H9 (cell line): Measurements from ENCODE around the gene TMEM54. TPM values are rescaled to one million over a fixed set of nuclear protein-coding genes. Genes with fewer than 3 reads are reported as not detected.

ENCODE experiments used
- DNase-seq: peaks from one replicate; pipeline ENCODE4 v3.0.0-alpha.2; 2017
- H2AFZ ChIP-seq: one replicate; pipeline ENCODE4 v1.6.1; 2013; ENCODE audit warnings: mild to moderate bottlenecking, low read length, control low read depth, moderate library complexity
- H2AK5ac ChIP-seq: 2 replicates; pipeline ENCODE4 v1.6.1; 2013; ENCODE audit warnings: low read length, control low read depth, mixed read lengths; ENCODE audit not compliant: insufficient read length
- H2BK120ac ChIP-seq: one replicate; pipeline ENCODE4 v1.6.1; 2013; ENCODE audit warnings: low read depth, mild to moderate bottlenecking, low read length, control low read depth, inconsistent platforms; ENCODE audit not compliant: poor library complexity, severe bottlenecking
- H2BK12ac ChIP-seq: 2 replicates; pipeline ENCODE4 v1.6.1; 2013; ENCODE audit warnings: low read length, control low read depth, mixed read lengths, low read depth; ENCODE audit not compliant: insufficient read length
- H2BK15ac ChIP-seq: 2 replicates; pipeline ENCODE4 v1.6.1; 2013; ENCODE audit warnings: low read depth, low read length, control low read depth
- H2BK20ac ChIP-seq: one replicate; pipeline ENCODE4 v1.6.1; 2013; ENCODE audit warnings: low read depth, mild to moderate bottlenecking, low read length, control low read depth, inconsistent platforms; ENCODE audit not compliant: poor library complexity, severe bottlenecking
- H2BK5ac ChIP-seq: 2 replicates; pipeline ENCODE4 v1.6.1; 2013; ENCODE audit warnings: low read length, control low read depth, mixed read lengths; ENCODE audit not compliant: insufficient read length
- H3K14ac ChIP-seq: 2 replicates; pipeline ENCODE4 v1.6.1; 2013; ENCODE audit warnings: low read length, control low read depth; ENCODE audit not compliant: insufficient read depth
- H3K18ac ChIP-seq: 2 replicates; pipeline ENCODE4 v1.6.1; 2013; ENCODE audit warnings: low read depth, mild to moderate bottlenecking, mixed read lengths, low read length, control low read depth; ENCODE audit not compliant: insufficient read length
- H3K23ac ChIP-seq: 2 replicates; pipeline ENCODE4 v1.6.1; 2013; ENCODE audit warnings: low read length, control low read depth, mixed read lengths, low read depth; ENCODE audit not compliant: insufficient read length
- H3K23me2 ChIP-seq: 2 replicates; pipeline ENCODE4 v1.6.1; 2013; ENCODE audit warnings: low read depth, mild to moderate bottlenecking, mixed read lengths, low read length, control low read depth; ENCODE audit not compliant: insufficient read length, poor library complexity, severe bottlenecking
- H3K27ac ChIP-seq: 2 replicates; pipeline ENCODE4 v1.5.1; 2013; ENCODE audit warnings: low read length, control low read depth, mixed read lengths, low read depth; ENCODE audit not compliant: insufficient read length
- H3K27me3 ChIP-seq: 2 replicates; pipeline ENCODE4 v1.6.1; 2013; ENCODE audit warnings: low read length, control low read depth, inconsistent platforms; ENCODE audit not compliant: insufficient read depth
- H3K4ac ChIP-seq: 2 replicates; pipeline ENCODE4 v1.6.1; 2013; ENCODE audit warnings: low read depth, mild to moderate bottlenecking, control low read depth, inconsistent platforms, low read length, moderate library complexity
- H3K4me1 ChIP-seq: 2 replicates; pipeline ENCODE4 v1.6.1; 2013; ENCODE audit warnings: low read length, control low read depth, inconsistent platforms; ENCODE audit not compliant: insufficient read depth
- H3K4me2 ChIP-seq: 2 replicates; pipeline ENCODE4 v1.6.1; 2013; ENCODE audit warnings: low read length, control low read depth, mixed read lengths; ENCODE audit not compliant: insufficient read length, insufficient read depth
- H3K56ac ChIP-seq: 2 replicates; pipeline ENCODE4 v1.6.1; 2013; ENCODE audit warnings: low read depth, mild to moderate bottlenecking, mixed read lengths, low read length, control low read depth; ENCODE audit not compliant: insufficient read length
- H3K79me1 ChIP-seq: 2 replicates; pipeline ENCODE4 v1.6.1; 2013; ENCODE audit warnings: low read depth, mild to moderate bottlenecking, moderate library complexity, low read length, control low read depth, inconsistent platforms; ENCODE audit not compliant: insufficient read depth, poor library complexity, severe bottlenecking
- H3K79me2 ChIP-seq: 2 replicates; pipeline ENCODE4 v1.6.1; 2013; ENCODE audit warnings: low read length, control low read depth, inconsistent platforms; ENCODE audit not compliant: insufficient read depth
- H3K9ac ChIP-seq: 2 replicates; pipeline ENCODE4 v1.6.1; 2013; ENCODE audit warnings: low read length, control low read depth, mixed read lengths; ENCODE audit not compliant: insufficient read length; ENCODE audit errors: extremely low read depth
- H3K9me3 ChIP-seq: one replicate; pipeline ENCODE4 v1.6.1; 2013; ENCODE audit warnings: low read depth, low read length, inconsistent platforms; ENCODE audit not compliant: control insufficient read depth
- H3T11ph ChIP-seq: one replicate; pipeline ENCODE4 v1.6.1; 2013; ENCODE audit warnings: mild to moderate bottlenecking, low read length, control low read depth, inconsistent platforms
- H4K20me1 ChIP-seq: one replicate; pipeline ENCODE4 v1.6.1; 2013; ENCODE audit not compliant: control insufficient read depth, insufficient read length, insufficient read depth
- H4K5ac ChIP-seq: 2 replicates; pipeline ENCODE4 v1.6.1; 2013; ENCODE audit warnings: low read depth, mild to moderate bottlenecking, mixed read lengths, low read length, control low read depth; ENCODE audit not compliant: insufficient read length
- H4K8ac ChIP-seq: replicated peaks from 2 replicates; pipeline ENCODE4 v1.6.1; 2013; ENCODE audit warnings: low read length, control low read depth, mixed read lengths, low read depth; ENCODE audit not compliant: insufficient read length
- H4K91ac ChIP-seq: 2 replicates; pipeline ENCODE4 v1.6.1; 2013; ENCODE audit warnings: low read depth, mild to moderate bottlenecking, moderate library complexity, mixed read lengths, low read length, control low read depth; ENCODE audit not compliant: insufficient read length
- H3K27ac Mint-ChIP-seq, 3 experiments: 2 replicates in 2 of 3; 3 replicates in 1 of 3; pipeline ENCODE4 v1.8.0; 2020 to 2021; ENCODE audit warnings: mixed read lengths in 3 of 3, mild to moderate bottlenecking in 1 of 3, moderate library complexity in 1 of 3
- H3K27me3 Mint-ChIP-seq: 2 replicates; pipeline ENCODE4 v1.8.0; 2021; ENCODE audit warnings: low read depth, mild to moderate bottlenecking, moderate library complexity, mixed read lengths
- H3K36me3 Mint-ChIP-seq, 3 experiments: 2 replicates in 2 of 3; 3 replicates in 1 of 3; pipeline ENCODE4 v1.8.0; 2020 to 2021; ENCODE audit warnings: low read depth in 3 of 3, mixed read lengths in 3 of 3; ENCODE audit not compliant: insufficient read depth in 1 of 3
- H3K4me1 Mint-ChIP-seq, 2 experiments: 2 replicates each; pipeline ENCODE4 v1.8.0; 2020; ENCODE audit warnings: mixed read lengths in 2 of 2
- H3K4me3 Mint-ChIP-seq, 2 experiments: 2 replicates in 1 of 2; 3 replicates in 1 of 2; pipeline ENCODE4 v1.8.0; 2020 to 2021; ENCODE audit warnings: mild to moderate bottlenecking in 2 of 2, mixed read lengths in 2 of 2, moderate library complexity in 1 of 2
- H3K9me3 Mint-ChIP-seq, 2 experiments: 2 replicates in 1 of 2; 3 replicates in 1 of 2; pipeline ENCODE4 v1.8.0; 2020; ENCODE audit warnings: mild to moderate bottlenecking in 2 of 2, mixed read lengths in 2 of 2, moderate library complexity in 1 of 2
- WGBS: extraction: QIAGEN DNeasy Blood & Tissue Kit; methylation state at CpG from one replicate; pipeline ENCODE4 v1.1.7; 2013; ENCODE audit warnings: missing lambda C conversion rate, low lambda C conversion rate, mixed read lengths; ENCODE audit not compliant: insufficient read length; ENCODE audit errors: extremely low coverage; 5-methylcytosine and 5-hydroxymethylcytosine counted together
- total RNA-seq: library from RNA; stranded (reverse); gene quantifications from 2 replicates; pipeline ENCODE4 v1.2.1, GENCODE V29; 2021
- TF ChIP-seq, protein P1 (sequence below): fragments of 200-600 bp; sonication (generic); conservative IDR thresholded peaks from 3 replicates; pipeline ENCODE4 v1.8.0; 2021; ENCODE audit warnings: antibody characterized with exemption, mild to moderate bottlenecking

The TMEM54 gene
- total RNA-seq, 1 experiment from 2014 or later = 17.2 TPM

DNA sequence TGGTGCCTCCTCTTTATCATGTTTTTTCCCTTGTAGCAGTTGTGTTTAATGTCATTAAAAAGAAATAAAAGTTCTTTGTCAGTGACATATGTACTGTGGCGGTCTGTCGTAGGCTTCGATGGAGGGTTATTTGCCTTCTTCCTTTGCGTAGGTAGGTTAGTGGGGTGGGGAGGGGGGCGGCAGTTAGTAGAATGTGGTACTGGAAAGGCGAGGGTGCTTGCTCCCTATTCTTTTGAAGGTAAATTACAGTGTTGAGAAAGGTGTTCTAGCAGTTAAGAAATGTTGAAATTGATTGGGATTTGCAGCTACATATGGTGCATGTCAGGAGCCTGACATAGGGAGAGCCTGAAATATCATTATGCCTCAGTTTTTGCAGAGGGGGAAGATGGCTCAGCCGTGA is 42.4 kb downstream of the TMEM54 start:
- H3K9me3 Mint-ChIP-seq = no peaks in the 10 kb centered on the region
- no peaks in the 10 kb centered on the region for H3K27me3 ChIP-seq
- no peak overlapping the region for H3K56ac ChIP-seq
- no peak overlapping the region for H4K8ac ChIP-seq
- H2AFZ ChIP-seq = no peak overlapping the region
- H2BK12ac ChIP-seq = no peak overlapping the region
- no peak overlapping the region for H2BK5ac ChIP-seq
- no peak overlapping the region for H2AK5ac ChIP-seq
- TF ChIP-seq, protein P1, sequence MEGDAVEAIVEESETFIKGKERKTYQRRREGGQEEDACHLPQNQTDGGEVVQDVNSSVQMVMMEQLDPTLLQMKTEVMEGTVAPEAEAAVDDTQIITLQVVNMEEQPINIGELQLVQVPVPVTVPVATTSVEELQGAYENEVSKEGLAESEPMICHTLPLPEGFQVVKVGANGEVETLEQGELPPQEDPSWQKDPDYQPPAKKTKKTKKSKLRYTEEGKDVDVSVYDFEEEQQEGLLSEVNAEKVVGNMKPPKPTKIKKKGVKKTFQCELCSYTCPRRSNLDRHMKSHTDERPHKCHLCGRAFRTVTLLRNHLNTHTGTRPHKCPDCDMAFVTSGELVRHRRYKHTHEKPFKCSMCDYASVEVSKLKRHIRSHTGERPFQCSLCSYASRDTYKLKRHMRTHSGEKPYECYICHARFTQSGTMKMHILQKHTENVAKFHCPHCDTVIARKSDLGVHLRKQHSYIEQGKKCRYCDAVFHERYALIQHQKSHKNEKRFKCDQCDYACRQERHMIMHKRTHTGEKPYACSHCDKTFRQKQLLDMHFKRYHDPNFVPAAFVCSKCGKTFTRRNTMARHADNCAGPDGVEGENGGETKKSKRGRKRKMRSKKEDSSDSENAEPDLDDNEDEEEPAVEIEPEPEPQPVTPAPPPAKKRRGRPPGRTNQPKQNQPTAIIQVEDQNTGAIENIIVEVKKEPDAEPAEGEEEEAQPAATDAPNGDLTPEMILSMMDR = no peak
- H3K4me2 ChIP-seq = no peak overlapping the region
- no peak overlapping the region for H3K18ac ChIP-seq
- no peaks in the 10 kb centered on the region for H3K79me2 ChIP-seq
- no peak overlapping the region for H2BK15ac ChIP-seq
- H4K20me1 ChIP-seq = no peaks in the 10 kb centered on the region
- peaks cover 13 to 47% (median 46%) of the 10 kb centered on the region in 3 experiments for H3K36me3 Mint-ChIP-seq
- no peaks in the 10 kb centered on the region for H3K9me3 ChIP-seq
- H3K23me2 ChIP-seq = no peaks in the 10 kb centered on the region
- H4K91ac ChIP-seq = no peak overlapping the region
- no peak overlapping the region for H3K4ac ChIP-seq
- no peak overlapping the region; a peak in 1 of 7 replicates for H3K27ac Mint-ChIP-seq
- H3K27ac ChIP-seq = no peak overlapping the region
- H3K23ac ChIP-seq = no peak overlapping the region
- no peak overlapping the region for H2BK20ac ChIP-seq
- no peak for DNase-seq
- no peak overlapping the region for H3T11ph ChIP-seq
- H3K14ac ChIP-seq = no peak overlapping the region
- H3K4me1 Mint-ChIP-seq = no peaks in the 10 kb centered on the region
- no peaks in the 10 kb centered on the region for H3K79me1 ChIP-seq
- H3K4me3 Mint-ChIP-seq = no peak overlapping the region
- H4K5ac ChIP-seq = no peak overlapping the region
- no peak overlapping the region for H2BK120ac ChIP-seq
- H3K27me3 Mint-ChIP-seq = no peaks in the 10 kb centered on the region
- no CpG with 5 or more reads among the region's 7 CpGs for WGBS
- H3K4me1 ChIP-seq = no peaks in the 10 kb centered on the region
- no peak overlapping the region for H3K9ac ChIP-seq
